HepG2 (cell line): Measurements from ENCODE around the gene RNF6. TPM values are rescaled to one million over a fixed set of nuclear protein-coding genes. Genes with fewer than 3 reads are reported as not detected.

Source experiments
- ATF7 ChIP-seq, 2 experiments: fragments of 450-650 bp in 1 of 2; sonication (generic) in 1 of 2; formaldehyde crosslinking in 1 of 2; IDR thresholded peaks; 2 replicates each; pipeline versions ENCODE4 v1.4.0 to v1.6.1; 2016 to 2020; ENCODE audit warnings: antibody characterized with exemption in 1 of 2, mild to moderate bottlenecking in 1 of 2, missing genetic modification reagents in 1 of 2
- CBX2 ChIP-seq, 2 experiments: fragments of 200-600 bp in 1 of 2; sonication (generic); formaldehyde crosslinking in 1 of 2; IDR thresholded peaks; 2 replicates each; pipeline versions ENCODE4 v1.7.0 to v1.8.1; 2018 to 2022; ENCODE audit warnings: low read depth in 2 of 2, low read length in 1 of 2, mild to moderate bottlenecking in 1 of 2, missing genetic modification reagents in 1 of 2
- GTF3A ChIP-seq: sonication (generic); formaldehyde crosslinking; conservative IDR thresholded peaks from 2 replicates; pipeline ENCODE4 v1.4.0; 2020; ENCODE audit warnings: mild to moderate bottlenecking, missing genetic modification reagents
- HES4 ChIP-seq: sonication (generic); formaldehyde crosslinking; IDR thresholded peaks from 2 replicates; pipeline ENCODE4 v1.9.0; 2021; ENCODE audit warnings: mild to moderate bottlenecking, missing genetic modification reagents, borderline replicate concordance
- KAT7 ChIP-seq: IDR thresholded peaks from 2 replicates; pipeline ENCODE4 v1.6.1; 2018; ENCODE audit warnings: borderline replicate concordance, missing compliant biosample characterization
- KLF13 ChIP-seq: sonication (generic); formaldehyde crosslinking; IDR thresholded peaks from 2 replicates; pipeline ENCODE4 v1.4.0; 2020; ENCODE audit warnings: mild to moderate bottlenecking, missing genetic modification reagents
- NR2F2 ChIP-seq: IDR thresholded peaks from 2 replicates; pipeline ENCODE4 v1.6.1; 2012; ENCODE audit warnings: low read depth, inconsistent platforms, borderline replicate concordance
- RARA ChIP-seq: IDR thresholded peaks from 2 replicates; pipeline ENCODE4 v1.6.1; 2016; ENCODE audit warnings: missing genetic modification reagents, missing compliant biosample characterization
- ZNF205 ChIP-seq: IDR thresholded peaks from 2 replicates; pipeline ENCODE4 v1.6.1; 2018; ENCODE audit warnings: missing biosample characterization, missing genetic modification reagents
- ZNF224 ChIP-seq: sonication (generic); formaldehyde crosslinking; IDR thresholded peaks from 2 replicates; pipeline ENCODE4 v1.5.0; 2020; ENCODE audit warnings: mild to moderate bottlenecking, missing genetic modification reagents
- ZNF781 ChIP-seq: sonication (generic); formaldehyde crosslinking; IDR thresholded peaks from 2 replicates; pipeline ENCODE4 v1.5.1; 2020; ENCODE audit warnings: borderline replicate concordance, mild to moderate bottlenecking, missing genetic modification reagents; ENCODE audit errors: not compliant biosample characterization
- ZNF891 ChIP-seq: sonication (generic); formaldehyde crosslinking; IDR thresholded peaks from 2 replicates; pipeline ENCODE4 v1.5.0; 2020; ENCODE audit warnings: mild to moderate bottlenecking, missing genetic modification reagents
- polyA plus RNA-seq, 8 experiments: library from polyadenylated mRNA; depleted of rRNA in 3 of 8; stranded (reverse) in 7 of 8; unstranded in 1 of 8; fragments of >200 nt; fragmentation: Illumina TruSeq in 4 of 8; extraction: Trizol in 4 of 8; gene quantifications; 2 replicates each; pipeline versions ENCODE4 v1.2.1 to v1.2.3, GENCODE V29; 2011 to 2016; ENCODE audit warnings: low read depth in 4 of 8, missing spikeins in 1 of 8, mixed read lengths in 1 of 8; ENCODE audit not compliant: insufficient read depth in 1 of 8
- total RNA-seq, 5 experiments: library from RNA; depleted of rRNA; stranded (reverse); fragments of >200 nt; fragmentation: Illumina TruSeq; extraction: Trizol; gene quantifications; 2 replicates each; pipeline ENCODE4 v1.2.3, GENCODE V29; 2016; ENCODE audit warnings: low read depth in 1 of 5
- TF ChIP-seq, protein P1 (sequence below): sonication (generic); formaldehyde crosslinking; IDR thresholded peaks from 2 replicates; pipeline ENCODE4 v1.4.0; 2020; ENCODE audit warnings: missing genetic modification reagents
- TF ChIP-seq, protein P2 (sequence below): IDR thresholded peaks from 2 replicates; pipeline ENCODE4 v1.4.0; 2020; ENCODE audit warnings: mild to moderate bottlenecking, missing genetic modification reagents
- TF ChIP-seq, protein P3 (sequence below): sonication (generic); formaldehyde crosslinking; IDR thresholded peaks from 2 replicates; pipeline ENCODE4 v1.8.0; 2022; ENCODE audit warnings: missing genetic modification reagents, mild to moderate bottlenecking, moderate library complexity, borderline replicate concordance
- TF ChIP-seq, protein P4 (sequence below): IDR thresholded peaks from 2 replicates; pipeline ENCODE4 v1.6.1; 2016; ENCODE audit warnings: missing compliant biosample characterization, missing genetic modification reagents, borderline replicate concordance

RNF6 gene
- total and polyA plus RNA-seq, 2 of the 13 experiments (the other 11 are each of a cell fraction or from before 2014, with no cell fraction given): 14.6 to 36.8 TPM

DNA sequence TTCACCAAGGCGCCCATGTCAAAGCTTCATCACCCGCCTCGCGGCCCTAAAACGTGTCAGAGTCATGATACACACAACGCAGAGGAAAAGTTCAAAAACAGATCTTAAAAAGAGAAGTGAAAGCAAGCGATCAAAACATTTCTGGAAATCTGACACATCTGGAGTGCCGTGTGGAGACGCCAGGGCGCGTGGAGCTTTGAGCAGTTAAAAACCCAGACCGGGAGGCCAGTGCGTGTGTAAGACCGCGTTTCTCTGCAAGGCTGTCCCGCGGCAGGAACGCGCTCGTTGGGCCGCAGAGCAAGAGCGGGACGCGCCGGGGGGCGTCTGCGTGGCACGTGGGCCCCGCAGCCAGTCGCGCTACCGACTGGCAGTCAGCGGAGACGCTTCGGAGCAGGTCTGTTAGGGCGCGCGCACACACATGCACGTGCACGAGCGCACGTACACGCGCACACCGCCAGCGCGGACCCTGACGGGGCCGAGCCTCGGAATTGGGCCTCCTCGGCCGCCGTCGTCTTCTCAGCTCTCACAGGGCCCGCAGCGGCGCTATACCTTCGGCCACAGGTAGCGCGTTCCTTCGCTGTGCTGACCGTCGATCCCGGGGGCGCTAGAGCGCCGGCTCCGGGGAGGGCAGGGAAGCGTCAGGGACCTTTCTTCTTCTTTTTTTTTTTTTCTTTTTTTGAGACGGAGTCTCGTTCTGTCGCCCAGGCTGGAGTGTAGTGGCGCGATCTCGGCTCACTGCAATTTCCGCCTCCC lies 35.8 kb downstream of the RNF6 start (continued):
- TF ChIP-seq, protein P1, sequence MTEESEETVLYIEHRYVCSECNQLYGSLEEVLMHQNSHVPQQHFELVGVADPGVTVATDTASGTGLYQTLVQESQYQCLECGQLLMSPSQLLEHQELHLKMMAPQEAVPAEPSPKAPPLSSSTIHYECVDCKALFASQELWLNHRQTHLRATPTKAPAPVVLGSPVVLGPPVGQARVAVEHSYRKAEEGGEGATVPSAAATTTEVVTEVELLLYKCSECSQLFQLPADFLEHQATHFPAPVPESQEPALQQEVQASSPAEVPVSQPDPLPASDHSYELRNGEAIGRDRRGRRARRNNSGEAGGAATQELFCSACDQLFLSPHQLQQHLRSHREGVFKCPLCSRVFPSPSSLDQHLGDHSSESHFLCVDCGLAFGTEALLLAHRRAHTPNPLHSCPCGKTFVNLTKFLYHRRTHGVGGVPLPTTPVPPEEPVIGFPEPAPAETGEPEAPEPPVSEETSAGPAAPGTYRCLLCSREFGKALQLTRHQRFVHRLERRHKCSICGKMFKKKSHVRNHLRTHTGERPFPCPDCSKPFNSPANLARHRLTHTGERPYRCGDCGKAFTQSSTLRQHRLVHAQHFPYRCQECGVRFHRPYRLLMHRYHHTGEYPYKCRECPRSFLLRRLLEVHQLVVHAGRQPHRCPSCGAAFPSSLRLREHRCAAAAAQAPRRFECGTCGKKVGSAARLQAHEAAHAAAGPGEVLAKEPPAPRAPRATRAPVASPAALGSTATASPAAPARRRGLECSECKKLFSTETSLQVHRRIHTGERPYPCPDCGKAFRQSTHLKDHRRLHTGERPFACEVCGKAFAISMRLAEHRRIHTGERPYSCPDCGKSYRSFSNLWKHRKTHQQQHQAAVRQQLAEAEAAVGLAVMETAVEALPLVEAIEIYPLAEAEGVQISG (CRISPR knock-in tag): peak; percentile 83; the same call in 1 of the 2 replicates
- TF ChIP-seq, protein P2, sequence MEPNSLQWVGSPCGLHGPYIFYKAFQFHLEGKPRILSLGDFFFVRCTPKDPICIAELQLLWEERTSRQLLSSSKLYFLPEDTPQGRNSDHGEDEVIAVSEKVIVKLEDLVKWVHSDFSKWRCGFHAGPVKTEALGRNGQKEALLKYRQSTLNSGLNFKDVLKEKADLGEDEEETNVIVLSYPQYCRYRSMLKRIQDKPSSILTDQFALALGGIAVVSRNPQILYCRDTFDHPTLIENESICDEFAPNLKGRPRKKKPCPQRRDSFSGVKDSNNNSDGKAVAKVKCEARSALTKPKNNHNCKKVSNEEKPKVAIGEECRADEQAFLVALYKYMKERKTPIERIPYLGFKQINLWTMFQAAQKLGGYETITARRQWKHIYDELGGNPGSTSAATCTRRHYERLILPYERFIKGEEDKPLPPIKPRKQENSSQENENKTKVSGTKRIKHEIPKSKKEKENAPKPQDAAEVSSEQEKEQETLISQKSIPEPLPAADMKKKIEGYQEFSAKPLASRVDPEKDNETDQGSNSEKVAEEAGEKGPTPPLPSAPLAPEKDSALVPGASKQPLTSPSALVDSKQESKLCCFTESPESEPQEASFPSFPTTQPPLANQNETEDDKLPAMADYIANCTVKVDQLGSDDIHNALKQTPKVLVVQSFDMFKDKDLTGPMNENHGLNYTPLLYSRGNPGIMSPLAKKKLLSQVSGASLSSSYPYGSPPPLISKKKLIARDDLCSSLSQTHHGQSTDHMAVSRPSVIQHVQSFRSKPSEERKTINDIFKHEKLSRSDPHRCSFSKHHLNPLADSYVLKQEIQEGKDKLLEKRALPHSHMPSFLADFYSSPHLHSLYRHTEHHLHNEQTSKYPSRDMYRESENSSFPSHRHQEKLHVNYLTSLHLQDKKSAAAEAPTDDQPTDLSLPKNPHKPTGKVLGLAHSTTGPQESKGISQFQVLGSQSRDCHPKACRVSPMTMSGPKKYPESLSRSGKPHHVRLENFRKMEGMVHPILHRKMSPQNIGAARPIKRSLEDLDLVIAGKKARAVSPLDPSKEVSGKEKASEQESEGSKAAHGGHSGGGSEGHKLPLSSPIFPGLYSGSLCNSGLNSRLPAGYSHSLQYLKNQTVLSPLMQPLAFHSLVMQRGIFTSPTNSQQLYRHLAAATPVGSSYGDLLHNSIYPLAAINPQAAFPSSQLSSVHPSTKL (CRISPR knock-in tag): peak; percentile 74; the same call in 1 of the 2 replicates
- no peak for TF ChIP-seq CBX2 (IDR thresholded peaks at IDR 0.05; ENCODE audit: low read depth, low read length)
- TF ChIP-seq CBX2 (CRISPR knock-in tag; IDR thresholded peaks at IDR 0.05; ENCODE audit: low read depth): no peak
- peak; percentile 69; the same call in 1 of the 2 replicates for TF ChIP-seq ZNF891 (CRISPR knock-in tag)
- peak; percentile 91 for TF ChIP-seq HES4 (CRISPR knock-in tag)
- TF ChIP-seq ZNF781 (CRISPR knock-in tag): peak; percentile 83
- TF ChIP-seq RARA (CRISPR knock-in tag): no peak
- TF ChIP-seq ZNF205 (CRISPR knock-in tag): no peak
- no peak for TF ChIP-seq GTF3A (CRISPR knock-in tag)
- TF ChIP-seq, protein P3, sequence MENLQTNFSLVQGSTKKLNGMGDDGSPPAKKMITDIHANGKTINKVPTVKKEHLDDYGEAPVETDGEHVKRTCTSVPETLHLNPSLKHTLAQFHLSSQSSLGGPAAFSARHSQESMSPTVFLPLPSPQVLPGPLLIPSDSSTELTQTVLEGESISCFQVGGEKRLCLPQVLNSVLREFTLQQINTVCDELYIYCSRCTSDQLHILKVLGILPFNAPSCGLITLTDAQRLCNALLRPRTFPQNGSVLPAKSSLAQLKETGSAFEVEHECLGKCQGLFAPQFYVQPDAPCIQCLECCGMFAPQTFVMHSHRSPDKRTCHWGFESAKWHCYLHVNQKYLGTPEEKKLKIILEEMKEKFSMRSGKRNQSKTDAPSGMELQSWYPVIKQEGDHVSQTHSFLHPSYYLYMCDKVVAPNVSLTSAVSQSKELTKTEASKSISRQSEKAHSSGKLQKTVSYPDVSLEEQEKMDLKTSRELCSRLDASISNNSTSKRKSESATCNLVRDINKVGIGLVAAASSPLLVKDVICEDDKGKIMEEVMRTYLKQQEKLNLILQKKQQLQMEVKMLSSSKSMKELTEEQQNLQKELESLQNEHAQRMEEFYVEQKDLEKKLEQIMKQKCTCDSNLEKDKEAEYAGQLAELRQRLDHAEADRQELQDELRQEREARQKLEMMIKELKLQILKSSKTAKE (CRISPR knock-in tag): no peak
- TF ChIP-seq NR2F2: no peak
- TF ChIP-seq, protein P4, sequence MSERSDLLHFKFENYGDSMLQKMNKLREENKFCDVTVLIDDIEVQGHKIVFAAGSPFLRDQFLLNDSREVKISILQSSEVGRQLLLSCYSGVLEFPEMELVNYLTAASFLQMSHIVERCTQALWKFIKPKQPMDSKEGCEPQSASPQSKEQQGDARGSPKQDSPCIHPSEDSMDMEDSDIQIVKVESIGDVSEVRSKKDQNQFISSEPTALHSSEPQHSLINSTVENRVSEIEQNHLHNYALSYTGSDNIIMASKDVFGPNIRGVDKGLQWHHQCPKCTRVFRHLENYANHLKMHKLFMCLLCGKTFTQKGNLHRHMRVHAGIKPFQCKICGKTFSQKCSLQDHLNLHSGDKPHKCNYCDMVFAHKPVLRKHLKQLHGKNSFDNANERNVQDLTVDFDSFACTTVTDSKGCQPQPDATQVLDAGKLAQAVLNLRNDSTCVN (CRISPR knock-in tag): peak; percentile 75; the same call in 1 of the 2 replicates
- TF ChIP-seq ZNF224 (CRISPR knock-in tag): 0 out of 2 replicates have a peak, but pooled peaks have one; percentile 60
- peak; percentile 85; the same call in 1 of the 2 replicates for TF ChIP-seq KLF13 (CRISPR knock-in tag)
- TF ChIP-seq KAT7 (CRISPR knock-in tag): peak; percentile 64; the same call in 1 of the 2 replicates
- TF ChIP-seq ATF7 (IDR thresholded peaks at IDR 0.05): no peak
- no peak for TF ChIP-seq ATF7 (CRISPR knock-in tag; IDR thresholded peaks at IDR 0.05)
